ENCODE measurements around the gene WAS. TPM values are rescaled to one million over a fixed set of nuclear protein-coding genes. Genes with fewer than 3 reads are reported as not detected.
"Not testable (repeated sequence)": the region's sequence is repeated elsewhere in the genome, so short reads cannot be mapped to it uniquely, and the experiment has no call there.

The WAS gene
- total RNA-seq, 4 donors from 2014 or later = 0.68 to 5.2 (median 3.5) TPM

- Histone ChIP-seq H3K4me1 (peaks cover 13% of the 10 kb centered on the region), H3K4me3 (peak overlapping the region; percentile 71), H3K9me3 (no peaks in the 10 kb centered on the region), H3K27me3 (no peaks in the 10 kb centered on the region), H3K27ac (peak overlapping the region; percentile 77), H3K36me3 (no peaks in the 10 kb centered on the region)
- peak; percentile 89 to 94 for DNase-seq (ENCODE audit: low spot score in 2 of 2)
- 44% methylated on average over 25 of the region's 67 CpGs for WGBS
- TF ChIP-seq CTCF (IDR thresholded peaks at IDR 0.05) = no peak
- peak in 1 of 3 donors; percentile 25 for TF ChIP-seq POLR2AphosphoS5 (IDR thresholded peaks at IDR 0.05)
- TF ChIP-seq POLR2A (IDR thresholded peaks at IDR 0.05) = peak in 1 of 2 donors; percentile 20
- TF ChIP-seq EP300 (IDR thresholded peaks at IDR 0.05) = no peak
Measured at GRCh38 chrX:48676106-48676892, 7.3 kb upstream of the WAS start.

- no peaks in the 10 kb centered on the region for H3K36me3 ChIP-seq
- 19% methylated on average over 5 of the region's 9 CpGs for WGBS
- no peak for DNase-seq (ENCODE audit: low spot score in 2 of 2)
- no peaks in the 10 kb centered on the region for H3K9me3 ChIP-seq
- no peak for TF ChIP-seq POLR2A (IDR thresholded peaks at IDR 0.05)
- no peak for TF ChIP-seq EP300 (IDR thresholded peaks at IDR 0.05)
- no peak for TF ChIP-seq POLR2AphosphoS5 (IDR thresholded peaks at IDR 0.05)
- TF ChIP-seq CTCF (IDR thresholded peaks at IDR 0.05) = no peak
- H3K4me3 ChIP-seq = peak overlapping the region; percentile 71
- H3K27me3 ChIP-seq = no peaks in the 10 kb centered on the region
- peaks cover 13% of the 10 kb centered on the region for H3K4me1 ChIP-seq
- peak overlapping the region; percentile 77 for H3K27ac ChIP-seq
Measured at GRCh38 chrX:48676893-48677270, 6.7 kb upstream of the WAS start.

GRCh38 chrX:48677516-48677915 is 6.1 kb upstream of the WAS start:
- H3K27ac ChIP-seq = no peak overlapping the region
- peak overlapping the region; percentile 71 for H3K4me3 ChIP-seq
- H3K9me3 ChIP-seq = no peaks in the 10 kb centered on the region
- no peak for DNase-seq (ENCODE audit: low spot score in 2 of 2)
- H3K4me1 ChIP-seq = peaks cover 13% of the 10 kb centered on the region
- WGBS = 61% methylated on average over 10 of the region's 10 CpGs
- H3K27me3 ChIP-seq = no peaks in the 10 kb centered on the region
- H3K36me3 ChIP-seq = no peaks in the 10 kb centered on the region
- TF ChIP-seq POLR2A (IDR thresholded peaks at IDR 0.05) = no peak
- TF ChIP-seq EP300 (IDR thresholded peaks at IDR 0.05) = no peak
- no peak for TF ChIP-seq POLR2AphosphoS5 (IDR thresholded peaks at IDR 0.05)
- TF ChIP-seq CTCF (IDR thresholded peaks at IDR 0.05) = no peak

GRCh38 chrX:48680467-48680866 is 3.1 kb upstream of the WAS start:
- WGBS = 39% methylated on average over 2 of the region's 2 CpGs
- H3K27ac ChIP-seq; H3K36me3 ChIP-seq; H3K9me3 ChIP-seq; DNase-seq (ENCODE audit: low spot score in 2 of 2); H3K27me3 ChIP-seq; H3K4me3 ChIP-seq: not testable (repeated sequence)
- peaks cover 11% of the 10 kb centered on the region for H3K4me1 ChIP-seq

GRCh38 chrX:48680925-48681324 is 2.7 kb upstream of the WAS start:
- H3K36me3 ChIP-seq; H3K9me3 ChIP-seq; H3K4me1 ChIP-seq; DNase-seq (ENCODE audit: low spot score in 2 of 2); H3K27me3 ChIP-seq; H3K4me3 ChIP-seq; H3K27ac ChIP-seq: not testable (repeated sequence)
- 75% methylated on average over 6 of the region's 6 CpGs for WGBS

GRCh38 chrX:48681539-48682183 is 1.9 kb upstream of the WAS start:
- Histone ChIP-seq H3K27ac (no peak overlapping the region), H3K27me3 (no peaks in the 10 kb centered on the region), H3K36me3 (no peaks in the 10 kb centered on the region), H3K4me3 (no peak overlapping the region), H3K9me3 (no peaks in the 10 kb centered on the region), H3K4me1 (peaks cover 9% of the 10 kb centered on the region)
- DNase-seq (ENCODE audit: low spot score in 2 of 2) = no peak
- TF ChIP-seq EP300 (IDR thresholded peaks at IDR 0.05) (no peak), POLR2A (IDR thresholded peaks at IDR 0.05) (no peak), CTCF (IDR thresholded peaks at IDR 0.05) (no peak), POLR2AphosphoS5 (IDR thresholded peaks at IDR 0.05) (no peak)
- 87% methylated on average over 9 of the region's 10 CpGs for WGBS

GRCh38 chrX:48682795-48683194 is 804 bp upstream of the WAS start:
- H3K27me3 ChIP-seq; H3K4me1 ChIP-seq; DNase-seq (ENCODE audit: low spot score in 2 of 2); H3K4me3 ChIP-seq; H3K9me3 ChIP-seq; H3K36me3 ChIP-seq: not testable (repeated sequence)
- WGBS = 86% methylated on average over 12 of the region's 12 CpGs
- H3K27ac ChIP-seq = peak overlapping the region; percentile 29
